Measurements from ENCODE around the gene TEAD3. TPM values are rescaled to one million over a fixed set of nuclear protein-coding genes. Genes with fewer than 3 reads are reported as not detected.
A peak's percentile ranks its signal among the peaks of the same experiment; 100 is the strongest.
"Not testable (repeated sequence)": the region's sequence is repeated elsewhere in the genome, so short reads cannot be mapped to it uniquely, and the experiment has no call there.

TEAD3 gene
- total and polyA plus RNA-seq, 11 donors, result 25.8 to 54.3 (median 35.2) TPM

- no peak for ATAC-seq
- intact Hi-C loops (cut with DNase I), result no loop called here
- Histone ChIP-seq H3K4me3 (no peak overlapping the region), H3K27me3 (no peaks in the 10 kb centered on the region), H3K27ac (no peak overlapping the region), H3K36me3 (no peaks in the 10 kb centered on the region), H3K9me3 (no peaks in the 10 kb centered on the region), H3K4me1 (no peaks in the 10 kb centered on the region)
- TF ChIP-seq, protein P1, sequence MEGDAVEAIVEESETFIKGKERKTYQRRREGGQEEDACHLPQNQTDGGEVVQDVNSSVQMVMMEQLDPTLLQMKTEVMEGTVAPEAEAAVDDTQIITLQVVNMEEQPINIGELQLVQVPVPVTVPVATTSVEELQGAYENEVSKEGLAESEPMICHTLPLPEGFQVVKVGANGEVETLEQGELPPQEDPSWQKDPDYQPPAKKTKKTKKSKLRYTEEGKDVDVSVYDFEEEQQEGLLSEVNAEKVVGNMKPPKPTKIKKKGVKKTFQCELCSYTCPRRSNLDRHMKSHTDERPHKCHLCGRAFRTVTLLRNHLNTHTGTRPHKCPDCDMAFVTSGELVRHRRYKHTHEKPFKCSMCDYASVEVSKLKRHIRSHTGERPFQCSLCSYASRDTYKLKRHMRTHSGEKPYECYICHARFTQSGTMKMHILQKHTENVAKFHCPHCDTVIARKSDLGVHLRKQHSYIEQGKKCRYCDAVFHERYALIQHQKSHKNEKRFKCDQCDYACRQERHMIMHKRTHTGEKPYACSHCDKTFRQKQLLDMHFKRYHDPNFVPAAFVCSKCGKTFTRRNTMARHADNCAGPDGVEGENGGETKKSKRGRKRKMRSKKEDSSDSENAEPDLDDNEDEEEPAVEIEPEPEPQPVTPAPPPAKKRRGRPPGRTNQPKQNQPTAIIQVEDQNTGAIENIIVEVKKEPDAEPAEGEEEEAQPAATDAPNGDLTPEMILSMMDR (IDR thresholded peaks at IDR 0.05), result no peak
- no peak for TF ChIP-seq POLR2A (IDR thresholded peaks at IDR 0.05)
- WGBS, 4 donors, result 86 to 94% (median 90%) methylated on average over 4 of the region's 4 CpGs
- no peak for DNase-seq
Measured at GRCh38 chr6:35441642-35442041, 55.2 kb downstream of the TEAD3 start.

- peak in 3 of 4 donors; percentile 76 to 79 (median 76) for ATAC-seq
- H3K4me3 ChIP-seq, result no peak overlapping the region
- H3K4me1 ChIP-seq, result no peaks in the 10 kb centered on the region
- intact Hi-C loops (cut with DNase I), result no loop called here
- TF ChIP-seq, protein P1 (IDR thresholded peaks at IDR 0.05), result no peak
- TF ChIP-seq POLR2A (IDR thresholded peaks at IDR 0.05), result no peak
- H3K27ac ChIP-seq, result no peak overlapping the region
- H3K9me3 ChIP-seq, result no peaks in the 10 kb centered on the region
- 47 to 75% (median 50%) methylated on average over 3 of the region's 3 CpGs for WGBS, 4 donors
- DNase-seq, result peak in 1 of 5 donors; percentile 48
- no peaks in the 10 kb centered on the region for H3K36me3 ChIP-seq
- H3K27me3 ChIP-seq, result no peaks in the 10 kb centered on the region
Measured at GRCh38 chr6:35441205-35441604, 55.7 kb downstream of the TEAD3 start.

- 48 to 59% (median 51%) methylated on average over 3 of the region's 3 CpGs for WGBS, 4 donors
- no peak overlapping the region for H3K4me3 ChIP-seq
- ATAC-seq (no peak), DNase-seq (no peak)
- H3K27me3 ChIP-seq, result no peaks in the 10 kb centered on the region
- TF ChIP-seq, protein P1 (IDR thresholded peaks at IDR 0.05), result no peak
- no peak for TF ChIP-seq POLR2A (IDR thresholded peaks at IDR 0.05)
- H3K4me1 ChIP-seq, result peaks cover 0 to 9% (median 0%) of the 10 kb centered on the region in 12 donors
- no peaks in the 10 kb centered on the region for H3K9me3 ChIP-seq
- intact Hi-C loops (cut with DNase I), result no loop called here
- H3K27ac ChIP-seq, result no peak overlapping the region
- no peaks in the 10 kb centered on the region for H3K36me3 ChIP-seq
Measured at GRCh38 chr6:35439308-35439707, 57.6 kb downstream of the TEAD3 start.

GRCh38 chr6:35438378-35439065 lies 58.4 kb downstream of the TEAD3 start:
- H3K4me3 ChIP-seq; H3K27ac ChIP-seq; H3K27me3 ChIP-seq; H3K4me1 ChIP-seq; H3K36me3 ChIP-seq; intact Hi-C loops (cut with DNase I); DNase-seq; ATAC-seq; H3K9me3 ChIP-seq: not testable (repeated sequence)
- WGBS, 4 donors, result 95 to 98% (median 95%) methylated on average over 7 of the region's 7 CpGs
